Breast epithelium (tissue), 3 donors: ENCODE measurements around the gene OTOP3.

ENCODE experiments used
- CTCF ChIP-seq, 3 donors: fragments of 450-650 bp; IDR thresholded peaks; one replicate each; pipeline ENCODE4 v1.5.1; 2016 to 2017; ENCODE audit warnings: antibody characterized with exemption in 3 of 3, mild to moderate bottlenecking in 3 of 3, moderate library complexity in 3 of 3
- POLR2A ChIP-seq: fragments of 450-650 bp; IDR thresholded peaks from one replicate; pipeline ENCODE4 v1.6.1; 2016; ENCODE audit warnings: antibody characterized with exemption, mild to moderate bottlenecking, moderate library complexity
- POLR2AphosphoS5 ChIP-seq, 3 donors: sonication (generic); formaldehyde crosslinking; IDR thresholded peaks; one replicate each; pipeline ENCODE4 v1.6.1; 2017; ENCODE audit warnings: antibody characterized with exemption in 3 of 3

DNA sequence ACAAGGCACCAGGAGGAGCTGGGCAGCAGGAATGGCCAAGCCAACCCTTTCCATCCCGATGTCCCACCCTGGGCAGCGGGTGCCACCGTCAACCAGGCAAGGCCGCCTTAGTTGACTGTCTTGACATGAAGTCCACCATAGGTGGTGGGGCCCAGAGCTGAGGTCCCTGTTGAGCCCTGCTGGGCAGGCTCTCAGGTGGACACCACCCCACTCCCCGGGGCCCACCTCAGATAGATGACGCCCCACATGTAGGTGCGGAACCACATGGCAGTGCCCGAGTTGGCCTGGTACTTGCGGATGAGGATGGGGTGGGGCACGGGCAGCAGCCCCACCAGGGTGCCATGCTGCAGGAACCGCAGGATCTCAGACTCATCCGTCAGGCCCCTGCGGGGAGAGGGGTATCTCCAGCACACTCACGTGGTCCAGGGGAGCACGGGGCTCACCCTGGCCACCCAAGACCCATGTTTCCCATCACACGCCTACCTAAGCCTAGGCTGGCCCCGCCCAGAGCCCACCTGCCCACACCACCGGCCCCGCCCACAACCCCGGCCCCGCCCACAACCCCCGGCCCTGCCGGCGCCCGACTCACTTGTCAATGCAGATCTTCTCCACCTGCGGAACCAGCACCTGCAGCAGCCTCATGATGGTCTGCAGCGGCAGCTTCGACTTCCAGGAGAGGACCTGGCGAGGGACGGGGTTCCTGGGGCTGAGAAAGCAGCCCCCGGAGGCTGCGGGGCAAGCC is 16.2 kb downstream of the OTOP3 start:
- TF ChIP-seq POLR2AphosphoS5 (IDR thresholded peaks at IDR 0.05) (no peak), POLR2A (no peak), CTCF (IDR thresholded peaks at IDR 0.05) (no peak)
